VCaP (cell line): Measurements from ENCODE around the gene RASAL2.

ENCODE experiments used
- H3K27ac ChIP-seq: fragments of 450-650 bp; 2 replicates; pipeline ENCODE4 v1.5.1; 2017
- CTCF ChIP-seq: fragments of 450-650 bp; conservative IDR thresholded peaks from 2 replicates; pipeline ENCODE4 v1.5.1; 2017; ENCODE audit warnings: mild to moderate bottlenecking, moderate library complexity

The RASAL2 gene

GRCh38 chr1:178169649-178170048 lies 75.7 kb downstream of the RASAL2 start:
- TF ChIP-seq CTCF: no peak
- no peak overlapping the region for H3K27ac ChIP-seq

- TF ChIP-seq CTCF: no peak
- no peak overlapping the region for H3K27ac ChIP-seq
Measured at GRCh38 chr1:178172939-178173338, 79.0 kb downstream of the RASAL2 start.

GRCh38 chr1:178174539-178174938 lies 80.6 kb downstream of the RASAL2 start:
- TF ChIP-seq CTCF: no peak
- H3K27ac ChIP-seq: no peak overlapping the region

- H3K27ac ChIP-seq: no peak overlapping the region
Measured at GRCh38 chr1:178180405-178180804, 86.5 kb downstream of the RASAL2 start.

GRCh38 chr1:178183796-178184195 lies 89.9 kb downstream of the RASAL2 start:
- 0 out of 2 replicates have a peak overlapping the region, but pooled peaks have one; percentile 0 for H3K27ac ChIP-seq
- TF ChIP-seq CTCF: no peak

More at GRCh38 chr1:178180405-178180804, 86.5 kb downstream of the RASAL2 start:
- no peak for TF ChIP-seq CTCF

- no peak for TF ChIP-seq CTCF
- H3K27ac ChIP-seq: no peak overlapping the region
Measured at GRCh38 chr1:178188306-178188705, 94.4 kb downstream of the RASAL2 start.

GRCh38 chr1:178189814-178190213 lies 95.9 kb downstream of the RASAL2 start:
- TF ChIP-seq CTCF: peak; percentile 68
- no peak overlapping the region for H3K27ac ChIP-seq
